Right lobe of liver (tissue), 6 donors: Measurements from ENCODE around the gene SH2D4B. TPM values are rescaled to one million over a fixed set of nuclear protein-coding genes. Genes with fewer than 3 reads are reported as not detected.

ENCODE experiments used
- ATAC-seq, 4 donors: fragments of 200-7000 bp; cut with Tn5 transposase; one replicate each; pipeline ENCODE4 v1.9.1; 2020; ENCODE audit warnings: mild to moderate bottlenecking in 4 of 4, moderate library complexity in 4 of 4
- DNase-seq, 3 donors: peaks; one replicate each; pipeline ENCODE4 v3.0.0-alpha.2; 2020
- H3K27ac ChIP-seq, 3 donors: fragments of 200-600 bp; one replicate each; pipeline ENCODE4 v1.8.0; 2022
- H3K27me3 ChIP-seq, 2 donors: fragments of 200-600 bp; one replicate each; pipeline ENCODE4 v1.8.0; 2022
- H3K36me3 ChIP-seq, 4 donors: fragments of 200-600 bp; sonication (generic) in 1 of 4; one replicate each; pipeline versions ENCODE4 v1.5.1 to v1.8.0; 2017 to 2022; ENCODE audit warnings: control low read depth in 1 of 4
- H3K4me1 ChIP-seq, 4 donors: fragments of 200-600 bp; sonication (generic) in 1 of 4; one replicate each; pipeline versions ENCODE4 v1.5.1 to v1.8.0; 2017 to 2022; ENCODE audit warnings: control low read depth in 1 of 4
- H3K4me3 ChIP-seq, 3 donors: fragments of 200-600 bp; one replicate each; pipeline ENCODE4 v1.8.0; 2022
- H3K9me3 ChIP-seq, 4 donors: fragments of 200-600 bp; sonication (generic) in 1 of 4; one replicate each; pipeline versions ENCODE4 v1.5.1 to v1.8.0; 2017 to 2022; ENCODE audit warnings: control low read depth in 1 of 4
- CTCF ChIP-seq, 4 donors: fragments of 200-600 bp in 3 of 4; fragments of 450-650 bp in 1 of 4; IDR thresholded peaks; one replicate each; pipeline versions ENCODE4 v1.5.1 to v1.8.0; 2016 to 2022; ENCODE audit warnings: antibody characterized with exemption in 4 of 4, mild to moderate bottlenecking in 2 of 4
- POLR2A ChIP-seq: fragments of 450-650 bp; IDR thresholded peaks from one replicate; pipeline ENCODE4 v1.6.1; 2017; ENCODE audit warnings: antibody characterized with exemption, mild to moderate bottlenecking
- WGBS: methylation state at CpG from one replicate; pipeline ENCODE4 v1.1.6; 2018; ENCODE audit warnings: low coverage, low lambda C conversion rate; ENCODE audit not compliant: insufficient coverage; ENCODE audit errors: missing lambda C conversion rate; 5-methylcytosine and 5-hydroxymethylcytosine counted together
- intact Hi-C, 2 donors: fragments of 100-400 bp; cut with DNase I; formaldehyde crosslinking; loops; one replicate each; pipeline versions ENCODE4 v1.11.2 to v1.14.1; 2022
- total RNA-seq, 6 experiments: library from RNA; depleted of rRNA in 2 of 6; stranded (reverse); fragments of >200 nt in 2 of 6; fragmentation: NEBNext Ultra II Directional in 3 of 6; extraction: Animal tissue kit (Norgen Biotek cat#: 25700) in 3 of 6; gene quantifications; one replicate each; pipeline versions ENCODE4 v1.1.0 to v1.2.4, GENCODE V29; 2016 to 2023
- donor health status: DM: no; HTN: yes; CAD: no.
- donor health status: DM: no; HTN: no; CAD: no.
- donor health status: DM: no; HTN: no; CAD: no.
- donor health status: DM: no; HTN: yes; CAD: no.
- donor health status: DM: no; HTN: yes; CAD: no.

Gene SH2D4B
- total RNA-seq, 6 experiments from 2014 or later: not detected

- no peak for TF ChIP-seq POLR2A
- intact Hi-C loops: no loop called here
- no peaks in the 10 kb centered on the region for H3K27me3 ChIP-seq
- DNase-seq: no peak
- WGBS: 87% methylated on average over 5 of the region's 5 CpGs
- no peaks in the 10 kb centered on the region for H3K36me3 ChIP-seq
- H3K4me1 ChIP-seq: peaks cover 0 to 9% (median 2%) of the 10 kb centered on the region in 4 donors
- no peaks in the 10 kb centered on the region for H3K9me3 ChIP-seq
- H3K27ac ChIP-seq: no peak overlapping the region
- no peak overlapping the region for H3K4me3 ChIP-seq
- no peak for ATAC-seq
These were observed 16.3 kb downstream of the SH2D4B start for GRCh38 chr10:80554050-80554449.

GRCh38 chr10:80555415-80555814 lies 17.7 kb downstream of the SH2D4B start:
- intact Hi-C loops: no loop called here
- DNase-seq (no peak), ATAC-seq (no peak)
- WGBS: 72% methylated on average over 4 of the region's 5 CpGs
- Histone ChIP-seq H3K4me3 (no peak overlapping the region), H3K36me3 (no peaks in the 10 kb centered on the region), H3K27ac (no peak overlapping the region), H3K4me1 (peaks cover 0 to 9% (median 2%) of the 10 kb centered on the region in 4 donors), H3K27me3 (no peaks in the 10 kb centered on the region), H3K9me3 (no peaks in the 10 kb centered on the region)
- no peak for TF ChIP-seq POLR2A
- TF ChIP-seq CTCF (IDR thresholded peaks at IDR 0.05): no peak

GRCh38 chr10:80561950-80562349 lies 24.2 kb downstream of the SH2D4B start:
- no peaks in the 10 kb centered on the region for H3K27me3 ChIP-seq
- TF ChIP-seq CTCF (IDR thresholded peaks at IDR 0.05) (no peak), POLR2A (no peak)
- H3K4me1 ChIP-seq: no peaks in the 10 kb centered on the region
- H3K36me3 ChIP-seq: no peaks in the 10 kb centered on the region
- ATAC-seq (no peak), DNase-seq (no peak)
- no peak overlapping the region for H3K27ac ChIP-seq
- H3K9me3 ChIP-seq: no peaks in the 10 kb centered on the region
- H3K4me3 ChIP-seq: no peak overlapping the region
- intact Hi-C loops: no loop called here

GRCh38 chr10:80567292-80567691 lies 29.6 kb downstream of the SH2D4B start:
- no peaks in the 10 kb centered on the region for H3K9me3 ChIP-seq
- no peak overlapping the region for H3K4me3 ChIP-seq
- H3K27me3 ChIP-seq: no peaks in the 10 kb centered on the region
- intact Hi-C loops: no loop called here
- TF ChIP-seq CTCF (IDR thresholded peaks at IDR 0.05) (no peak), POLR2A (no peak)
- WGBS: 90% methylated on average over 2 of the region's 2 CpGs
- no peaks in the 10 kb centered on the region for H3K36me3 ChIP-seq
- H3K27ac ChIP-seq: no peak overlapping the region
- ATAC-seq (peak in 1 of 4 donors; percentile 35), DNase-seq (no peak)
- H3K4me1 ChIP-seq: no peaks in the 10 kb centered on the region

- 79% methylated on average over 14 of the region's 15 CpGs for WGBS
- intact Hi-C loops: no loop called here
These were observed 31.6 kb downstream of the SH2D4B start for GRCh38 chr10:80569131-80569895.

More at GRCh38 chr10:80569131-80569895, 31.6 kb downstream of the SH2D4B start:
- Histone ChIP-seq H3K27ac (no peak overlapping the region), H3K27me3 (no peaks in the 10 kb centered on the region), H3K4me3 (no peak overlapping the region), H3K4me1 (no peaks in the 10 kb centered on the region), H3K9me3 (no peaks in the 10 kb centered on the region), H3K36me3 (no peaks in the 10 kb centered on the region)
- DNase-seq: no peak
- no peak for ATAC-seq
- no peak for TF ChIP-seq POLR2A
- TF ChIP-seq CTCF (IDR thresholded peaks at IDR 0.05): no peak
